Measurements from ENCODE around the gene ROMO1.
"Not testable (repeated sequence)": the region's sequence is repeated elsewhere in the genome, so short reads cannot be mapped to it uniquely, and the experiment has no call there.

ROMO1 gene

GRCh38 chr20:35710884-35711587 is 11.8 kb downstream of the ROMO1 start:
- no peak for TF ChIP-seq CTCF (IDR thresholded peaks at IDR 0.05; ENCODE audit: control insufficient read depth, extremely low read depth, insufficient read depth)
- H3K4me3 ChIP-seq (ENCODE audit: low read depth, low read length) = no peak overlapping the region
- no peak for DNase-seq (ENCODE audit: low read depth)

- TF ChIP-seq CTCF (IDR thresholded peaks at IDR 0.05; ENCODE audit: control insufficient read depth, extremely low read depth, insufficient read depth) = no peak
- DNase-seq (ENCODE audit: low read depth) = no peak
- no peak overlapping the region for H3K4me3 ChIP-seq (ENCODE audit: low read depth, low read length)
Measured at GRCh38 chr20:35711588-35712209, 12.5 kb downstream of the ROMO1 start.

DNA sequence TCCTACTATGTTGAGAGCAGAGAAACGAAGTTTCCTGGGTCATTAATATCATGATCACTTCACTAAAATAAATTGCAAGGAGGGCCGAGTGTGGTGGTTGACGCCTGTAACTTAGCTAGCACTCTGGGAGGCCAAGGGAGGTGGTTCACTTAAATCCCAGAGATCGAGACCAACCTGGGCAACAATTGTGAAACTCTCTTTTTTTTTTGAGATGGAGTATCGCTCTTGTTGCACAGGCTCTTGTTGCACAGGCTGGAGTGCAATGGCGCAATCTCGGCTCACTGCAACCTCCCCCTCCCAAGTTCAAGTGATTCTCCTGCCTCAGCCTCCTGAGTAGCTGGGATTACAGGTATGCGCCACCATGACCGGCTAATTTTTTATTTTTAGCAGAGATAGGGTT is 13.9 kb downstream of the ROMO1 start:
- not testable (repeated sequence) for DNase-seq (ENCODE audit: low read depth); H3K4me3 ChIP-seq (ENCODE audit: low read depth, low read length)

GRCh38 chr20:35714127-35714526 is 14.9 kb downstream of the ROMO1 start:
- TF ChIP-seq CTCF (IDR thresholded peaks at IDR 0.05; ENCODE audit: control insufficient read depth, extremely low read depth, insufficient read depth) = no peak
- DNase-seq (ENCODE audit: low read depth) = no peak
- no peak overlapping the region for H3K4me3 ChIP-seq (ENCODE audit: low read depth, low read length)

GRCh38 chr20:35715652-35716051 is 16.4 kb downstream of the ROMO1 start:
- no peak for TF ChIP-seq CTCF (IDR thresholded peaks at IDR 0.05; ENCODE audit: control insufficient read depth, extremely low read depth, insufficient read depth)
- no peak overlapping the region for H3K4me3 ChIP-seq (ENCODE audit: low read depth, low read length)
- DNase-seq (ENCODE audit: low read depth) = no peak

GRCh38 chr20:35716330-35716729 is 17.1 kb downstream of the ROMO1 start:
- no peak overlapping the region for H3K4me3 ChIP-seq (ENCODE audit: low read depth, low read length)
- TF ChIP-seq CTCF (IDR thresholded peaks at IDR 0.05; ENCODE audit: control insufficient read depth, extremely low read depth, insufficient read depth) = no peak
- no peak for DNase-seq (ENCODE audit: low read depth)

- not testable (repeated sequence) for H3K4me3 ChIP-seq (ENCODE audit: low read depth, low read length); DNase-seq (ENCODE audit: low read depth)
Measured at GRCh38 chr20:35718321-35718720, 19.1 kb downstream of the ROMO1 start.

GRCh38 chr20:35718972-35719635 is 19.9 kb downstream of the ROMO1 start:
- DNase-seq (ENCODE audit: low read depth) = no peak
- no peak for TF ChIP-seq CTCF (IDR thresholded peaks at IDR 0.05; ENCODE audit: control insufficient read depth, extremely low read depth, insufficient read depth)
- no peak overlapping the region for H3K4me3 ChIP-seq (ENCODE audit: low read depth, low read length)
